Activated T-cell treated with anti-CD3 and anti-CD28 coated beads, Interleukin-2, amount 50 U/mL, for 24 hours (primary cell): Measurements from ENCODE around the gene LMAN1L.

Experiments
- DNase-seq: peaks from one replicate; pipeline ENCODE4 v3.0.0-alpha.2; 2020
- H3K27ac Mint-ChIP-seq: 2 replicates; pipeline ENCODE4 v1.8.0; 2020; ENCODE audit warnings: mild to moderate bottlenecking, mixed read lengths
- H3K27me3 Mint-ChIP-seq: 2 replicates; pipeline ENCODE4 v1.8.0; 2020; ENCODE audit warnings: mixed read lengths
- H3K36me3 Mint-ChIP-seq: 2 replicates; pipeline ENCODE4 v1.8.0; 2020; ENCODE audit warnings: low read depth, mixed read lengths
- H3K4me1 Mint-ChIP-seq: 2 replicates; pipeline ENCODE4 v1.8.0; 2020; ENCODE audit warnings: low read depth, mixed read lengths
- H3K4me3 Mint-ChIP-seq: 2 replicates; pipeline ENCODE4 v1.8.0; 2020; ENCODE audit warnings: mild to moderate bottlenecking, moderate library complexity, mixed read lengths
- H3K9me3 Mint-ChIP-seq: 2 replicates; pipeline ENCODE4 v1.8.0; 2020; ENCODE audit warnings: mixed read lengths

The LMAN1L gene

GRCh38 chr15:74809242-74809641 is 3.4 kb upstream of the LMAN1L start:
- Mint-ChIP-seq H3K36me3 (peaks cover 14% of the 10 kb centered on the region), H3K9me3 (no peaks in the 10 kb centered on the region), H3K27me3 (no peaks in the 10 kb centered on the region), H3K27ac (peak overlapping the region; percentile 47), H3K4me3 (no peak overlapping the region), H3K4me1 (peaks cover 27% of the 10 kb centered on the region)
- DNase-seq, result no peak

DNA sequence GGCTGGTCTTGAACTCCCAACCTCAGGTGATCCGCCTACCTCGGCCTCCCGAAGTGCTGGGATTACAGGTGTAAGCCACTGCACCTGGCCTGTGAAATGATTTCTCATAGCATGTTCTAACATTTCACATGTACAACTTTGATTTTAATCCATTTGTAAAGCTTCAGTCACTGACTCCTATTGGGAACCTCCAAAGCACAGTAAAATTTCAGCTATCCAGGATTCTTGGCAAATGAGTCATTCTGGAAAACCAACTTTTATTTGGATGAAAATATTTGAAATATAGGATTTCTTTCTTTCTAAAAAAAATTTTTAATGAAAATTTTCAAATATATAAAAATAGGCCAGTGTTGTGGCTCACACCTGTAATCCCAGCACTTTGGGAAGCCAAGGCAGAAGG is 2.7 kb upstream of the LMAN1L start:
- Mint-ChIP-seq H3K9me3 (no peaks in the 10 kb centered on the region), H3K36me3 (peaks cover 7% of the 10 kb centered on the region), H3K27me3 (no peaks in the 10 kb centered on the region), H3K27ac (no peak overlapping the region), H3K4me3 (no peak overlapping the region), H3K4me1 (peaks cover 23% of the 10 kb centered on the region)
- DNase-seq, result no peak

GRCh38 chr15:74815121-74815934 is 2.7 kb downstream of the LMAN1L start:
- no peaks in the 10 kb centered on the region for H3K27me3 Mint-ChIP-seq
- no peak overlapping the region for H3K4me3 Mint-ChIP-seq
- H3K27ac Mint-ChIP-seq, result no peak overlapping the region
- no peaks in the 10 kb centered on the region for H3K36me3 Mint-ChIP-seq
- no peak for DNase-seq
- H3K4me1 Mint-ChIP-seq, result peaks cover 10% of the 10 kb centered on the region
- H3K9me3 Mint-ChIP-seq, result no peaks in the 10 kb centered on the region

DNA sequence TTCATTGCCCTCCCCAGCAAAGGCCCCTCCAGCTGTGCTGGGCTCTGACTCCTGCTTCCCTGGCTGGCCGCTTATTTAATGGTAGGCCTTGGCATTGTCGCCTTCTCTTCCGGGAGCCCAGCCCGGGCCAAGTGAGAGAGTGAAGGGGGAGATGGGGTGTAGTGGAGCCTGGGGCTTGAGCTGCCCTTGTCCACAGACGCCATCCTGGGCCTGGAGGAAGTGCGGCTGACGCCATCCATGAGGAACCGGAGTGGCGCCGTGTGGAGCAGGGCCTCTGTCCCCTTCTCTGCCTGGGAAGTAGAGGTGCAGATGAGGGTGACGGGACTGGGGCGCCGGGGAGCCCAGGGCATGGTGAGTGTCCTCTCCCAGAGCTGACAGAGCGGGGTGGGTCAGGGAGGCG is 3.3 kb downstream of the LMAN1L start:
- DNase-seq, result no peak
- no peak overlapping the region for H3K27ac Mint-ChIP-seq
- H3K4me1 Mint-ChIP-seq, result peaks cover 10% of the 10 kb centered on the region
- H3K4me3 Mint-ChIP-seq, result no peak overlapping the region
- no peaks in the 10 kb centered on the region for H3K36me3 Mint-ChIP-seq
- no peaks in the 10 kb centered on the region for H3K9me3 Mint-ChIP-seq
- no peaks in the 10 kb centered on the region for H3K27me3 Mint-ChIP-seq

DNA sequence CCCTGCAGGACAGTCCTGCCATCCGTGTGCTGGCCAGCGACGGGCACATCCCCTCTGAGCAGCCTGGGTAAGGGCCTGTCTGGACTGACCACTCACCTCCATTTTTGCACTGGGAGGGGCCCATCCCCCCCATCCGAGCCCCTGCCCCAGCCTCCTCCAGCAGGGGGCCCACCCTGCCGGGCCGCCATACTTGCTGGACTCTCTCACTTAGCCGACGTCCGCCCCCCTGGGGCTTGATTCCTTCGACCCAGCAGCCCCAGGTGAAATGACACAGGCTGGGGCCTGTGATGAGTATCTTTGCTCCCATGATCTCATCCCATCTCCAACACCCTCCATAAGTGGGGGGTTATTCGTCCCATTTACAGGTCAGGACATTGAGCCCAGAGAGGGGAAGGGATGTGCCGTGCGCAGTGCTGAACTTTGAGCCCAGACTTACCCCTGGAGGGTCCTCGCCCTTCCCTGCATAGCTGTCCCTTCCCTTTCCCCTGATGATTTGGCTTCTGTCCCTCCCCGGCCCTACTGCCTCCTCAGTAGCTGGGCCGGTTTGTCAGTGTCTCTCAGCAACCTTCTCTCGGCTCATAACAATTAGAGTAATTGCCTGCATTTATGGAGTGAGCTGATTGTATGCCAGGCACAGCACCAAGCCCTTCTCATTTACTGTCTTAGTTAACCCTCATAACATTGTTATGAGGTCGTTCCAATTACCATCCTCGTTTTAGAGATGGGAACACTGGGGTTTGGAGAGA is 4.2 kb downstream of the LMAN1L start:
- Mint-ChIP-seq H3K4me3 (no peak overlapping the region), H3K36me3 (no peaks in the 10 kb centered on the region), H3K4me1 (peaks cover 10% of the 10 kb centered on the region), H3K9me3 (no peaks in the 10 kb centered on the region), H3K27me3 (no peaks in the 10 kb centered on the region), H3K27ac (no peak overlapping the region)
- no peak for DNase-seq

GRCh38 chr15:74817370-74817737 is 4.7 kb downstream of the LMAN1L start:
- Mint-ChIP-seq H3K4me1 (peaks cover 10% of the 10 kb centered on the region), H3K27me3 (no peaks in the 10 kb centered on the region), H3K9me3 (no peaks in the 10 kb centered on the region), H3K27ac (no peak overlapping the region), H3K36me3 (no peaks in the 10 kb centered on the region), H3K4me3 (no peak overlapping the region)
- DNase-seq, result no peak

DNA sequence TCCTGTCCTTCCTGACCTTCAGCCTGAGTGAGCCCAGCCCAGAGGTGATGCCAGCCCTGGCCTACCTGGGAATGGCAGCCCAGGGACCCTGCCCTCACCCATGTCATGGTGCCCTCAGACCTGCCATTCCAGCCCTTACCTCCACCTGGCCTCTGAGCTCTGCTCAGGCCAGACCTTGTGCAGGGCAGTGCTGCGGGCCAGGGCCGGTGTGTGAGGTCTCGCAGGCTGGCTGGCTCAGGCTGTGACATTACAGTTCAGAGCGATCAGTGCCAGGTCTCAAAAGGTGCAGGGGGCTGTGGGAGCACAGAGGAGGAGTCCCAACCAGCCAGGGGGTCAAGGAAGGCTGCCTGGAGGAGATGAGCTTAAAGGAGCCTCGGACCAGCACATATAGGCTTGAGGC is 7.4 kb downstream of the LMAN1L start:
- Mint-ChIP-seq H3K9me3 (no peaks in the 10 kb centered on the region), H3K4me1 (peaks cover 10% of the 10 kb centered on the region), H3K27me3 (peaks cover 4% of the 10 kb centered on the region), H3K27ac (no peak overlapping the region), H3K4me3 (no peak overlapping the region), H3K36me3 (no peaks in the 10 kb centered on the region)
- no peak for DNase-seq

GRCh38 chr15:74821091-74821789 is 8.6 kb downstream of the LMAN1L start:
- Mint-ChIP-seq H3K36me3 (no peaks in the 10 kb centered on the region), H3K27ac (no peak overlapping the region), H3K4me1 (peaks cover 10% of the 10 kb centered on the region), H3K9me3 (no peaks in the 10 kb centered on the region), H3K27me3 (peaks cover 13% of the 10 kb centered on the region), H3K4me3 (no peak overlapping the region)
- DNase-seq, result no peak

GRCh38 chr15:74821790-74822158 is 9.1 kb downstream of the LMAN1L start:
- Mint-ChIP-seq H3K36me3 (no peaks in the 10 kb centered on the region), H3K4me1 (peaks cover 10% of the 10 kb centered on the region), H3K27ac (no peak overlapping the region), H3K4me3 (no peak overlapping the region), H3K27me3 (peaks cover 17% of the 10 kb centered on the region), H3K9me3 (no peaks in the 10 kb centered on the region)
- no peak for DNase-seq

- H3K4me3 Mint-ChIP-seq, result no peak overlapping the region
- H3K27me3 Mint-ChIP-seq, result peaks cover 21% of the 10 kb centered on the region
- H3K36me3 Mint-ChIP-seq, result no peaks in the 10 kb centered on the region
- H3K27ac Mint-ChIP-seq, result no peak overlapping the region
- H3K9me3 Mint-ChIP-seq, result no peaks in the 10 kb centered on the region
- H3K4me1 Mint-ChIP-seq, result peaks cover 10% of the 10 kb centered on the region
- DNase-seq, result no peak
Observed at GRCh38 chr15:74822233-74822632, 9.6 kb downstream of the LMAN1L start.

- Mint-ChIP-seq H3K9me3 (no peaks in the 10 kb centered on the region), H3K27ac (no peak overlapping the region), H3K4me3 (no peak overlapping the region), H3K4me1 (peaks cover 10% of the 10 kb centered on the region), H3K27me3 (peaks cover 32% of the 10 kb centered on the region), H3K36me3 (no peaks in the 10 kb centered on the region)
- DNase-seq, result no peak
Observed at GRCh38 chr15:74823324-74823723, 10.7 kb downstream of the LMAN1L start.

DNA sequence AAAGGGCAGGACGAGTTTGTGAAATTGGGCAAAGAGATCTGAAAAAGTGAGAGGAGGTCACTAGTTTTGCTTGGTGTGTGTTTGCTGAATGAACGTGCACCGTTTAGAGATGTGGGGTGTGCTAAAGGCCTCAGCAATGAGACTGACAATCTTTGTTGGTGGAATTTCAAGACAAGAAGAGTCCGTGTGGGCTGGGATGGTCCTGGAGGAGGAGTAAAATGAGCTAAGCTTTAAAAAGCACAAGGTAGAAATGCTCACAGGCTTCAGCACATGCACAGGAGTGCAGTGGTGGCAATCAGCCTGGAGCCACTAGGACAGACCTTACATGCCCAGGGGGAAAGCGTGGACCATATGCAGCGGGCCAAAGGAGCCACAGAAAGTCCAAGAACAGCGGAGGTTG is 12.3 kb downstream of the LMAN1L start:
- no peaks in the 10 kb centered on the region for H3K36me3 Mint-ChIP-seq
- H3K9me3 Mint-ChIP-seq, result no peaks in the 10 kb centered on the region
- peaks cover 11% of the 10 kb centered on the region for H3K4me1 Mint-ChIP-seq
- peaks cover 40% of the 10 kb centered on the region for H3K27me3 Mint-ChIP-seq
- no peak overlapping the region for H3K4me3 Mint-ChIP-seq
- no peak overlapping the region for H3K27ac Mint-ChIP-seq
- no peak for DNase-seq

- Mint-ChIP-seq H3K27me3 (peaks cover 40% of the 10 kb centered on the region), H3K4me3 (no peak overlapping the region), H3K36me3 (no peaks in the 10 kb centered on the region), H3K27ac (no peak overlapping the region), H3K9me3 (no peaks in the 10 kb centered on the region), H3K4me1 (peaks cover 16% of the 10 kb centered on the region)
- DNase-seq, result no peak
Observed at GRCh38 chr15:74825866-74826265, 13.2 kb downstream of the LMAN1L start.

GRCh38 chr15:74826364-74826819 is 13.8 kb downstream of the LMAN1L start, which contains the start of gene CPLX3:
CPLX3 (plus strand) TSS chr15:74826627; CDS start chr15:74826704, 77 bp downstream.
- no peaks in the 10 kb centered on the region for H3K36me3 Mint-ChIP-seq
- H3K4me3 Mint-ChIP-seq, result no peak within 1 kb of the TSS
- H3K9me3 Mint-ChIP-seq, result no peaks in the 10 kb centered on the region
- no peak within 1 kb of the TSS for H3K27ac Mint-ChIP-seq
- H3K27me3 Mint-ChIP-seq, result peaks cover 40% of the 10 kb centered on the region
- DNase-seq, result peak; percentile 62
- H3K4me1 Mint-ChIP-seq, result peaks cover 16% of the 10 kb centered on the region

DNA sequence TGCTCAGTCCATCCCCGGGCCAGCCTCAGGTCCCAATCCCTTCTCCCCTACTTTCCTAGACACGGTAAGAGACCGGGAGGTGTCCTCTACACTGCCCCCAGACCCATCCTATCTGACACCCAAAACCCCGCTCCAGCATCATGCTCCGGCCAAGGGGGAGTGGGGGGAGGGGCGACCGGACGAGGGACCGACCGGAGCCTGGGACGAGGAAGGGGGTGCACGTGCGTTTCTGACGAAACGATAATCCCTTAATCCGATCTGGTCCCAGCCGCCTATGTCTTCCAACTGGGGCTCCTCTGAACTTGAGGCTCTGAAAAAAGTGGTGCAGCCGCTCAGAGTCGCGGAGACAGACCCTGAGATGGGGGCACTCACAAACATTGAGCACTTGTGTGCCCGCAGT is 14.3 kb downstream of the LMAN1L start:
- H3K36me3 Mint-ChIP-seq, result no peaks in the 10 kb centered on the region

More for the DNA sequence above, 14.3 kb downstream of the LMAN1L start:
- no peak overlapping the region for H3K4me3 Mint-ChIP-seq
- peaks cover 16% of the 10 kb centered on the region for H3K4me1 Mint-ChIP-seq
- peaks cover 40% of the 10 kb centered on the region for H3K27me3 Mint-ChIP-seq
- H3K27ac Mint-ChIP-seq, result no peak overlapping the region
- no peaks in the 10 kb centered on the region for H3K9me3 Mint-ChIP-seq
- DNase-seq, result no peak
